H1 (cell line): ENCODE data around the gene MUC7. TPM values are rescaled to one million over a fixed set of nuclear protein-coding genes. Genes with fewer than 3 reads are reported as not detected.

ENCODE experiments used
- CBX5 ChIP-seq: fragments of 300-800, 300-1000 bp; sonication (generic); IDR thresholded peaks from 2 replicates; pipeline ENCODE4 v1.7.1; 2016; ENCODE audit warnings: antibody characterized with exemption, low read length, low read depth
- CBX8 ChIP-seq: fragments of 300-800, 300-1000 bp; sonication (generic); IDR thresholded peaks from 2 replicates; pipeline ENCODE4 v1.7.1; 2016; ENCODE audit warnings: low read depth, low read length, borderline replicate concordance
- CHD7 ChIP-seq: fragments of 300-600 bp; sonication (generic); IDR thresholded peaks from 2 replicates; pipeline ENCODE4 v1.7.1; 2012; ENCODE audit warnings: low read length, moderate library complexity, mild to moderate bottlenecking, inconsistent platforms; ENCODE audit not compliant: insufficient replicate concordance
- KDM4A ChIP-seq: IDR thresholded peaks from one replicate; pipeline ENCODE4 v1.7.1; 2012; ENCODE audit warnings: low read depth, mild to moderate bottlenecking, moderate library complexity, low read length, inconsistent platforms; ENCODE audit not compliant: severe bottlenecking
- POU5F1 ChIP-seq: IDR thresholded peaks from 2 replicates; pipeline ENCODE4 v1.6.1; 2011; ENCODE audit warnings: low read depth, mild to moderate bottlenecking, low read length, moderate library complexity
- RFX5 ChIP-seq: IDR thresholded peaks from 2 replicates; pipeline ENCODE4 v1.6.1; 2011; ENCODE audit warnings: low read depth, low read length, improper control_type of control experiment, borderline replicate concordance
- SP1 ChIP-seq: IDR thresholded peaks from 2 replicates; pipeline ENCODE4 v1.6.1; 2011; ENCODE audit warnings: low read depth, low read length
- TBP ChIP-seq: IDR thresholded peaks from 2 replicates; pipeline ENCODE4 v1.6.1; 2011; ENCODE audit warnings: low read depth, low read length, improper control_type of control experiment
- polyA plus RNA-seq, 7 experiments: library from polyadenylated mRNA; depleted of rRNA in 3 of 7; stranded (reverse) in 5 of 7; unstranded in 2 of 7; fragments of >200 nt in 5 of 7; fragments of 200-250 nt in 2 of 7; gene quantifications; 1 replicate in 5 of 7; 2 replicates in 1 of 7; 4 replicates in 1 of 7; pipeline versions ENCODE4 v1.2.1 to v1.2.3, GENCODE V29; 2011 to 2013; ENCODE audit warnings: missing spikeins in 2 of 7, mixed read lengths in 2 of 7
- total RNA-seq: library from RNA; stranded (reverse); fragmentation: NEBNext Ultra II Directional; extraction: Animal tissue kit (Norgen Biotek cat#: 25700); gene quantifications from 2 replicates; pipeline ENCODE4 v1.2.1, GENCODE V29; 2021
- TF ChIP-seq, protein P1 (sequence below), 3 experiments: IDR thresholded peaks; 1 replicate in 2 of 3; 2 replicates in 1 of 3; pipeline versions ENCODE4 v1.5.1 to v1.6.1; 2011; ENCODE audit warnings: low read length in 3 of 3, mild to moderate bottlenecking in 3 of 3, inconsistent platforms in 2 of 3, low read depth in 1 of 3, moderate library complexity in 1 of 3; ENCODE audit not compliant: insufficient read depth in 1 of 3; ENCODE audit errors: control extremely low read depth in 1 of 3

MUC7 gene
- total and polyA plus RNA-seq, 2 of the 8 experiments (the other 6 are each of a cell fraction or from before 2014, with no cell fraction given) = not detected

DNA sequence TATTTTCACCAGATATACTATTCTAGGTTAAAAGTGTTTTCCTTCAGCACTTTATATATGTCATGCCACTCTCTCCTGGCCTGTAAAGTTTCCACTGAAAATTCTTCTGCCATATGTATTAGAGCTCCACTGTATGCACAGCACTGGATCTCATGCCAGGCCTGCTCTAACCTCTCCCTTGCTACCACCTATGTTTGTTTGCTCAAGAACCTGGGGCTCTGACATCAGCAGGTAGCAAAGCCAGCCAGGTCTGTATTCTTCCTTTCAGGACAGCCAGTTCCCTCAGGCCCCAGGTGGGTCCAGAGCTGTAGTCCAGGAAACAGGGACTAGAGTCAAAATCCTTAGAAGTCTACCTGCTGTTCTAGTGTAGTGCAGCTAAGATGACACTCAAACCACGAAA lies 19.1 kb upstream of the MUC7 start (continued):
- TF ChIP-seq CHD7 (no peak), POU5F1 (no peak), CBX8 (no peak), SP1 (no peak), RFX5 (no peak), CBX5 (no peak), TBP (no peak), KDM4A (no peak)
- TF ChIP-seq, protein P1, sequence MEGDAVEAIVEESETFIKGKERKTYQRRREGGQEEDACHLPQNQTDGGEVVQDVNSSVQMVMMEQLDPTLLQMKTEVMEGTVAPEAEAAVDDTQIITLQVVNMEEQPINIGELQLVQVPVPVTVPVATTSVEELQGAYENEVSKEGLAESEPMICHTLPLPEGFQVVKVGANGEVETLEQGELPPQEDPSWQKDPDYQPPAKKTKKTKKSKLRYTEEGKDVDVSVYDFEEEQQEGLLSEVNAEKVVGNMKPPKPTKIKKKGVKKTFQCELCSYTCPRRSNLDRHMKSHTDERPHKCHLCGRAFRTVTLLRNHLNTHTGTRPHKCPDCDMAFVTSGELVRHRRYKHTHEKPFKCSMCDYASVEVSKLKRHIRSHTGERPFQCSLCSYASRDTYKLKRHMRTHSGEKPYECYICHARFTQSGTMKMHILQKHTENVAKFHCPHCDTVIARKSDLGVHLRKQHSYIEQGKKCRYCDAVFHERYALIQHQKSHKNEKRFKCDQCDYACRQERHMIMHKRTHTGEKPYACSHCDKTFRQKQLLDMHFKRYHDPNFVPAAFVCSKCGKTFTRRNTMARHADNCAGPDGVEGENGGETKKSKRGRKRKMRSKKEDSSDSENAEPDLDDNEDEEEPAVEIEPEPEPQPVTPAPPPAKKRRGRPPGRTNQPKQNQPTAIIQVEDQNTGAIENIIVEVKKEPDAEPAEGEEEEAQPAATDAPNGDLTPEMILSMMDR (IDR thresholded peaks at IDR 0.05; ENCODE audit: control extremely low read depth in 1 of 3, insufficient read depth in 1 of 3, low read depth in 1 of 3, low read length in 3 of 3) = no peak
